ENCODE data around the gene ZC3H15. TPM values are rescaled to one million over a fixed set of nuclear protein-coding genes. Genes with fewer than 3 reads are reported as not detected.

Gene ZC3H15
- total and polyA plus RNA-seq, 11 donors: 28.8 to 50.6 (median 31.5) TPM

DNA sequence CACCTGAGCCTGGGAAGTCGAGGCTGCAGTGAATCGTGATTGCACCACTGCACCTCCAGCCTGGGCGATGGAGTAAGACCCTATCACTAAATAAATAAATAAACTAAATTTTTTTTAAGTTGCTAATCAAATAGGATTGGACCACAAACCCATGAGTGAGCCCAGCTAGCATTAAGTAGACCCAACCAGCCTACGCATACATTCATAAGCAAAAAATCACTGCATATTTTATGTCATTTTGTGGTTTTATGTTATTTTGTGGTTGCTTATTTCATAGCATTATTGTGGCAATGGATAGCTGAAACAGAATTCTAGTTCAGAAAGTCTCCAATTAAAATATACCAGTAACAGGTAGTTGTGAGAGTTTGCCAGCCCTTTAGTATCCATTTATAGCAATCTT is 29.1 kb upstream of the ZC3H15 start:
- intact Hi-C loops (cut with DNase I): no loop called here
- no peak overlapping the region for H3K4me3 ChIP-seq
- no peaks in the 10 kb centered on the region for H3K27me3 ChIP-seq
- no peak overlapping the region for H3K27ac ChIP-seq
- no peaks in the 10 kb centered on the region for H3K4me1 ChIP-seq
- H3K36me3 ChIP-seq: peaks cover 0 to 19% (median 7%) of the 10 kb centered on the region in 9 donors
- 94 to 97% (median 96%) methylated on average over 4 of the region's 4 CpGs for WGBS, 4 donors
- TF ChIP-seq POLR2A (IDR thresholded peaks at IDR 0.05) (no peak), CTCF (IDR thresholded peaks at IDR 0.05) (no peak)
- ATAC-seq (no peak), DNase-seq (no peak)
- no peaks in the 10 kb centered on the region for H3K9me3 ChIP-seq

DNA sequence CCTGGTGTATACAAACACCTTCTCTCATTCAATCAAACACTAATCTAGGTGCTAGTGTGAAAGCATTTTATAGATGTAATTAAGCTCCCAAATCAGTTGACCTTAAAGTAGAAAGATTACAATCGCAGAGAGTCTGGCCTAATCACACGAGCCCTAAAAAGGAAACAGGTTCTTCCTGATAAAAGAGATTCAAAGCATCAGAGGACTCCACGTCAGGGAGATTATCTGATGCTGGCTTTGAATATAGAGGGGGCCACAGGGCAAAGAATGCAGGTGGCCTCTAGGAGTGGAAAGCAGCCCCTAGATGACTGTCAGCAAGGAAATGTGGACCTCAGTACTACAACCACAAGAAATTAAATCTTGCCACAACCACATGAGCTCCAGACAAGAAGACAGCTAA is 28.2 kb upstream of the ZC3H15 start:
- intact Hi-C loops (cut with DNase I): no loop called here
- H3K27me3 ChIP-seq: no peaks in the 10 kb centered on the region
- TF ChIP-seq CTCF (IDR thresholded peaks at IDR 0.05) (no peak), POLR2A (IDR thresholded peaks at IDR 0.05) (no peak)
- no peak overlapping the region for H3K27ac ChIP-seq
- H3K9me3 ChIP-seq: no peaks in the 10 kb centered on the region
- no peaks in the 10 kb centered on the region for H3K4me1 ChIP-seq
- ATAC-seq (no peak), DNase-seq (no peak)
- H3K4me3 ChIP-seq: no peak overlapping the region
- peaks cover 0 to 19% (median 7%) of the 10 kb centered on the region in 9 donors for H3K36me3 ChIP-seq
- 37 to 53% (median 45%) methylated on average over 3 of the region's 3 CpGs for WGBS, 4 donors

DNA sequence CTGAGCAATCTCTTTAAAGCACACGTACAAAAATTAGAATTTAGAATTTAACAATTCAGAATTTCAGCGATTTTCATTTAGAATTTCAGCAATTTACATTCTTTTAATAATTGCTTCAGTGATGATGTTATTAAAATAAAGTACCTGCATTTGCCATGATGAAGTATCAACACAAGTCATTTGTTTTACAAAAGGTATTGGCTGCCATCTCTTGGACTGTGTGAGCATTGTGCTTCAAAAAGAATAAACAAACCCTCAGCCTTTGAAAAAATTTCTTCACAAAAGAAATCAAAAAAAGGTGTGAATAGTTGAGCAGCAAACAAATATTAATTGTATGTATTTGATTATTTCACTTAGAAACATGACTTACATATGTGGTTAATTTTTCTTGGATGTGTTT is 27.1 kb upstream of the ZC3H15 start:
- ATAC-seq (no peak), DNase-seq (no peak)
- Histone ChIP-seq H3K27ac (no peak overlapping the region), H3K4me1 (no peaks in the 10 kb centered on the region), H3K27me3 (no peaks in the 10 kb centered on the region), H3K4me3 (no peak overlapping the region), H3K36me3 (peaks cover 0 to 19% (median 7%) of the 10 kb centered on the region in 9 donors), H3K9me3 (no peaks in the 10 kb centered on the region)
- intact Hi-C loops (cut with DNase I): no loop called here
- WGBS, 4 donors: 80 to 91% (median 82%) methylated on average over 2 of the region's 2 CpGs
- TF ChIP-seq POLR2A (IDR thresholded peaks at IDR 0.05) (no peak), CTCF (IDR thresholded peaks at IDR 0.05) (peak in 6 of 12 donors; percentile 11 to 37 (median 26))

DNA sequence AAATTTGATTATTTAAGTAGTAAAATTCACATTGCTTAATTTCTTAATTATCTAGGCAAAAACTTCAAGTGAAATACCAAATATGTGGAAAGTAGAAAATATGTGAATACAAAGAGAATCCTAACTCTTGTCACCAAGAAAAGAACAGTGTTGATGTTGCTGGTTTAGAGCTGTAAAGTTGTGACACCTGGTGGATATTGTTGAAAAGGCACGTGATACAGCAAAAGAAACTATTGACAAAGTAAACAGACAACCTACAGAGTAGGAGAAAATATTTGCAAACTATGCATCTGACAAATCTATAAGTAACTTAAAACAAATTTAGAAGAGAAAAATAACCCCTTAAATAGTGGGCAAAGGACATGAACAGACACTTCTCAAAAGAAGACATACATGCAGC is 25.6 kb upstream of the ZC3H15 start:
- Histone ChIP-seq H3K36me3 (peaks cover 0 to 11% (median 7%) of the 10 kb centered on the region in 9 donors), H3K27ac (no peak overlapping the region), H3K9me3 (no peaks in the 10 kb centered on the region), H3K4me1 (no peaks in the 10 kb centered on the region), H3K27me3 (no peaks in the 10 kb centered on the region), H3K4me3 (no peak overlapping the region)
- intact Hi-C loops (cut with DNase I): no loop called here
- TF ChIP-seq POLR2A (IDR thresholded peaks at IDR 0.05) (no peak), CTCF (IDR thresholded peaks at IDR 0.05) (peak in 8 of 12 donors; percentile 13 to 41 (median 33))
- no peak for ATAC-seq
- no peak for DNase-seq
- 35 to 41% (median 39%) methylated on average over 1 of the region's 1 CpG for WGBS, 4 donors

All from heart left ventricle (tissue), 16 donors.